Measurements from ENCODE around the gene ROBO4.

Gene ROBO4

GRCh38 chr11:124892750-124893454 lies 4.8 kb downstream of the ROBO4 start:
- DNase-seq = no peak
- in situ Hi-C loops (cut with HindIII; ENCODE audit: low pct_ligation_motif_present, low pct_unique_long_range_greater_than_20kb, low sequenced_read_pairs) = no loop called here

- no peak for DNase-seq
- in situ Hi-C loops (cut with HindIII; ENCODE audit: low pct_ligation_motif_present, low pct_unique_long_range_greater_than_20kb, low sequenced_read_pairs) = no loop called here
These were observed 5.5 kb downstream of the ROBO4 start for GRCh38 chr11:124892146-124892545.

DNA sequence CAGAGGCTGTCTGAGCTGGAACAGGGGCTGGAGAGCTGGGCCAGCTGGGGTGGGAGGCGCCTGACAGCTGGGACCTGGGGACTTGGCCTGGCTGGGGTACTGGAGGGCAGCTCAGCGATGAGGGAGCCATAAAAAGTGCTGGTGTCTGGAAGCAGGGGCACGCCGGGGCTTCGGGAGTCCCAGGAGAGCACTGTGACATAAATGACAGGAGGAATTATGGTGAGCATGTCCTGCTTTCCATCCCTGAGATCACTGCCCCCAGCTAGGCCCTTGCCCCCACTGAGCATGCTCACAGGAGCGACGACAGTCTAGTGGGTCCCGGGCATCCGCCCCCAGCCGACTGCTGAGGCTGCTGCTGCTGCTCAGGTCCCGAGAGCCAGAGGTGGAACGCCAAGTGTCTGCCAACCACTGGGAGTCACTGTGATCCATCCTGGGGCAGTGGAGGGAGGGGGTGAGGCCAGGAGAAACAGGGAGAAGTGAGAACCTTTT lies 6.2 kb downstream of the ROBO4 start:
- in situ Hi-C loops (cut with HindIII; ENCODE audit: low pct_ligation_motif_present, low pct_unique_long_range_greater_than_20kb, low sequenced_read_pairs) = no loop called here

GRCh38 chr11:124890683-124891372 lies 6.8 kb downstream of the ROBO4 start:
- no peak for DNase-seq
- in situ Hi-C loops (cut with HindIII; ENCODE audit: low pct_ligation_motif_present, low pct_unique_long_range_greater_than_20kb, low sequenced_read_pairs) = no loop called here

More for the DNA sequence above, 6.2 kb downstream of the ROBO4 start:
- no peak for DNase-seq

GRCh38 chr11:124890151-124890550 lies 7.5 kb downstream of the ROBO4 start:
- no peak for DNase-seq
- in situ Hi-C loops (cut with HindIII; ENCODE audit: low pct_ligation_motif_present, low pct_unique_long_range_greater_than_20kb, low sequenced_read_pairs) = no loop called here

- in situ Hi-C loops (cut with HindIII; ENCODE audit: low pct_ligation_motif_present, low pct_unique_long_range_greater_than_20kb, low sequenced_read_pairs) = no loop called here
- no peak for DNase-seq
These were observed 8.2 kb downstream of the ROBO4 start for GRCh38 chr11:124889191-124890091.

- in situ Hi-C loops (cut with HindIII; ENCODE audit: low pct_ligation_motif_present, low pct_unique_long_range_greater_than_20kb, low sequenced_read_pairs) = no loop called here
These were observed 10.0 kb downstream of the ROBO4 start for GRCh38 chr11:124887667-124888013.

GRCh38 chr11:124886978-124887666 lies 10.5 kb downstream of the ROBO4 start:
- no peak for DNase-seq
- in situ Hi-C loops (cut with HindIII; ENCODE audit: low pct_ligation_motif_present, low pct_unique_long_range_greater_than_20kb, low sequenced_read_pairs) = no loop called here

More at GRCh38 chr11:124887667-124888013, 10.0 kb downstream of the ROBO4 start:
- no peak for DNase-seq

- in situ Hi-C loops (cut with HindIII; ENCODE audit: low pct_ligation_motif_present, low pct_unique_long_range_greater_than_20kb, low sequenced_read_pairs) = no loop called here
- no peak for DNase-seq
These were observed 11.2 kb downstream of the ROBO4 start for GRCh38 chr11:124886476-124886875.

GRCh38 chr11:124884869-124885479 lies 12.7 kb downstream of the ROBO4 start:
- in situ Hi-C loops (cut with HindIII; ENCODE audit: low pct_ligation_motif_present, low pct_unique_long_range_greater_than_20kb, low sequenced_read_pairs) = no loop called here
- no peak for DNase-seq

- in situ Hi-C loops (cut with HindIII; ENCODE audit: low pct_ligation_motif_present, low pct_unique_long_range_greater_than_20kb, low sequenced_read_pairs) = no loop called here
- DNase-seq = no peak
These were observed 13.3 kb downstream of the ROBO4 start for GRCh38 chr11:124884340-124884739.

- in situ Hi-C loops (cut with HindIII; ENCODE audit: low pct_ligation_motif_present, low pct_unique_long_range_greater_than_20kb, low sequenced_read_pairs) = no loop called here
- no peak for DNase-seq
These were observed 15.2 kb downstream of the ROBO4 start for GRCh38 chr11:124882339-124883071.

DNA sequence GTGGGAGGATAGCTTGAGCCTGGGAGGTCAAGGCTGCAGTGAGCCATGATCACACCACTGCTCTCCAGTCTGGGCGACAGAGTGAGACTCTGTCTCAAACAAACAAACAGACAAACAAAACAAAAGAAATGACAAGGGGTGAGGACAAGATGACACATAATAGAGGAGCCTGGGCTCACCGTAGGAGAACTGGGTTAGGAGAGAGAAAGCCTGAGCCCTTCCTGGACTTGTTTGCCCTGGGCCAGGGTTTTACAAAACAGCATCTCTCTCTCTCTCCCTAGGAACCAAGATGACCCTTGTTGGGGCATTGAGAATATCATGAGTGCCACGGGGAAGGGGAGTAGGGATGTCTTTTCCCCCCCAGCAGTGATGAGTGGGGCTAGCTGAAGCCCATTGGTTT lies 16.7 kb downstream of the ROBO4 start:
- in situ Hi-C loops (cut with HindIII; ENCODE audit: low pct_ligation_motif_present, low pct_unique_long_range_greater_than_20kb, low sequenced_read_pairs) = no loop called here
- DNase-seq = no peak

DNA sequence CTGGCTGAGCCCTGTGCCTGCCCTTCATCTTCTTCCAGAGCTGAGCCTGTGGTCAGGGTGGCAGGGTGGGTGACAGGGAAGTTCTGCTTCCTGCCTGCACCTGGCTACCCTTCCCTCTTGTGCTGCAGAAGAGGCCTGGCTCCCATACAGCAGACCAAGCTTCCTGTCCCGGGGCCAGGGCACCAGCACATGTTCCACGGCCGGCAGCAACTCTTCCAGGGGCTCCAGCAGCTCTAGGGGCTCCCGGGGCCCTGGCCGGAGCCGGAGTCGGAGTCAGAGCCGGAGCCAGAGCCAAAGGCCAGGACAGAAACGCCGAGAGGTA lies 17.4 kb downstream of the ROBO4 start:
- DNase-seq = no peak
- in situ Hi-C loops (cut with HindIII; ENCODE audit: low pct_ligation_motif_present, low pct_unique_long_range_greater_than_20kb, low sequenced_read_pairs) = no loop called here

DNA sequence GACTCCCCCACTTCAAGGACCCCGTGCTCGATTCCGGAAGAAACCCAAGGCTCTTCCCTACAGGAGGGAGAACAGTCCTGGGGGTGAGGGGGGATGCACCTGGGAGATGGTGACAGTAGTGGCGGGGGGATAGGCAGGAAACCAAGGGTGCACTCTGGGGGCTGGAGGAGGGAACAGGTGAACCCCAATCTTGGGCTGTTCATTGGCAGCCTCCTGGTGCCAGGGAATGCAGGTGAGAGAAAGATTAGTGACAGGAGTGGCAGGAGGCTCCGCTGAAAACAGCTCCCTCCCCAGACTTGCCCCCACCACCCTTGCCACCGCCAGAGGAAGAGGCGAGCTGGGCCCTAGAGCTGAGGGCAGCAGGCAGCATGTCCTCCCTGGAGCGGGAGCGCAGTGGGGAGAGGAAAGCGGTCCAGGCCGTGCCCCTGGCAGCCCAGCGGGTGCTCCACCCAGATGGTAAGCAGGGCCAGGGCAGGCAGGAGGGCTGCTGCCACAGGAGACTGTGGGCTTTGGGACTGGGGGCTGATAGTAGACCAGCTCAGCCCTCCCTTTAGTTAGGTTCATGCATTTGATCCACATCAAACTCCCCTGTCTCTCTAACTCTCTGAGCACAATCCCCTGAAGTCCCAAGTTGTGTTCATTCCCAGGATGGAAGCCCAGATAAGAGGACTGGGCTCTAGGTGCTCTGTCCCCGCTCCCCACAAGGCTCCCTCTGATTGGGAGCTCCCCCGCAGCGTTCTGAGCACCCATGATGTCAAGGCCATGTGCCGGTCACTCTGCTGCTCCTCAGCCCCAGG lies 18.0 kb downstream of the ROBO4 start:
- DNase-seq = no peak
- in situ Hi-C loops (cut with HindIII; ENCODE audit: low pct_ligation_motif_present, low pct_unique_long_range_greater_than_20kb, low sequenced_read_pairs) = no loop called here

GRCh38 chr11:124878759-124879492 lies 18.7 kb downstream of the ROBO4 start:
- DNase-seq = no peak
- in situ Hi-C loops (cut with HindIII; ENCODE audit: low pct_ligation_motif_present, low pct_unique_long_range_greater_than_20kb, low sequenced_read_pairs) = no loop called here

Data from ACHN (cell line).